Neural cell (in vitro differentiated cells): ENCODE data around the gene KIAA1614. TPM values are rescaled to one million over a fixed set of nuclear protein-coding genes. Genes with fewer than 3 reads are reported as not detected.
A peak's percentile ranks its signal among the peaks of the same experiment; 100 is the strongest.

Source experiments
- H2AFZ ChIP-seq: fragments of 200-600, 300-800 bp; sonication (generic), shearing (Covaris generic); 2 replicates; pipeline ENCODE4 v1.6.0; 2014; ENCODE audit warnings: low read depth, mild to moderate bottlenecking, antibody characterized with exemption, low read length, moderate library complexity
- H3F3A ChIP-seq: fragments of 200-600 bp; shearing (Covaris generic); 2 replicates; pipeline ENCODE4 v1.6.1; 2016; ENCODE audit warnings: mild to moderate bottlenecking, moderate library complexity, mixed read lengths, antibody characterized with exemption, low read length; ENCODE audit not compliant: insufficient read depth, poor library complexity, severe bottlenecking
- H3K27ac ChIP-seq: fragments of 200-600, 300-800 bp; sonication (generic), shearing (Covaris generic); 2 replicates; pipeline ENCODE4 v1.5.1; 2014; ENCODE audit warnings: mild to moderate bottlenecking, low read length, moderate library complexity
- H3K27me3 ChIP-seq: fragments of 300-800, 200-600 bp; sonication (generic), shearing (Covaris generic); 2 replicates; pipeline ENCODE4 v1.6.0; 2014; ENCODE audit warnings: mild to moderate bottlenecking, low read depth, low read length, moderate library complexity; ENCODE audit not compliant: insufficient read depth
- H3K36me3 ChIP-seq: fragments of 300-800, 200-600 bp; sonication (generic), shearing (Covaris generic); 2 replicates; pipeline ENCODE4 v1.5.1; 2014; ENCODE audit warnings: mild to moderate bottlenecking, antibody characterized with exemption, low read length, moderate library complexity; ENCODE audit not compliant: insufficient read depth
- H3K4me2 ChIP-seq: fragments of 300-800, 200-600 bp; sonication (generic), shearing (Covaris generic); 2 replicates; pipeline ENCODE4 v1.6.0; 2014; ENCODE audit warnings: mild to moderate bottlenecking, low read length
- H3K4me3 ChIP-seq: fragments of 300-800, 200-600 bp; sonication (generic), shearing (Covaris generic); 2 replicates; pipeline ENCODE4 v1.5.1; 2014; ENCODE audit warnings: mild to moderate bottlenecking, low read length, moderate library complexity
- H3K79me2 ChIP-seq: fragments of 200-600 bp; shearing (Covaris generic); replicated peaks from 2 replicates; pipeline ENCODE4 v1.6.0; 2014; ENCODE audit warnings: mild to moderate bottlenecking, low read length, moderate library complexity; ENCODE audit not compliant: insufficient read depth
- H3K9ac ChIP-seq: fragments of 300-800, 200-600 bp; sonication (generic), shearing (Covaris generic); 2 replicates; pipeline ENCODE4 v1.6.1; 2016; ENCODE audit warnings: mild to moderate bottlenecking, low read length, mixed read lengths
- H3K9me2 ChIP-seq: fragments of 200-600 bp; shearing (Covaris generic); 2 replicates; pipeline ENCODE4 v1.6.1; 2016; ENCODE audit warnings: mild to moderate bottlenecking, low read length, mixed read lengths; ENCODE audit not compliant: insufficient read depth
- H3K9me3 ChIP-seq: fragments of 200-600, 300-800 bp; sonication (generic), shearing (Covaris generic); 2 replicates; pipeline ENCODE4 v1.6.1; 2016; ENCODE audit warnings: mild to moderate bottlenecking, mixed run types, low read length, moderate library complexity, mixed read lengths
- H4K20me1 ChIP-seq: fragments of 200-600 bp; shearing (Covaris generic); 2 replicates; pipeline ENCODE4 v1.6.1; 2016; ENCODE audit warnings: mild to moderate bottlenecking, mixed run types; ENCODE audit not compliant: insufficient read depth
- EP300 ChIP-seq: fragments of 450-650 bp; conservative IDR thresholded peaks from 2 replicates; pipeline ENCODE4 v1.6.1; 2014; ENCODE audit warnings: antibody characterized with exemption, mild to moderate bottlenecking, moderate library complexity; ENCODE audit not compliant: poor library complexity, severe bottlenecking
- EZH2 ChIP-seq: fragments of 200-600, 300-800 bp; shearing (Covaris generic), sonication (generic); IDR thresholded peaks from 2 replicates; pipeline ENCODE4 v1.6.1; 2014; ENCODE audit warnings: antibody characterized with exemption, low read length, borderline replicate concordance, mild to moderate bottlenecking; ENCODE audit not compliant: insufficient read depth, poor library complexity, severe bottlenecking
- MXI1 ChIP-seq: fragments of 450-650 bp; conservative IDR thresholded peaks from 2 replicates; pipeline ENCODE4 v1.6.1; 2014; ENCODE audit warnings: antibody characterized with exemption, mild to moderate bottlenecking; ENCODE audit not compliant: poor library complexity, severe bottlenecking
- POLR2AphosphoS5 ChIP-seq: IDR thresholded peaks from 2 replicates; pipeline ENCODE4 v1.6.1; 2012
- RAD21 ChIP-seq: fragments of 450-650 bp; conservative IDR thresholded peaks from 2 replicates; pipeline ENCODE4 v1.6.1; 2014; ENCODE audit warnings: antibody characterized with exemption, mild to moderate bottlenecking, moderate library complexity
- SMC3 ChIP-seq: fragments of 450-650 bp; conservative IDR thresholded peaks from 2 replicates; pipeline ENCODE4 v1.6.1; 2014; ENCODE audit warnings: antibody characterized with exemption, mild to moderate bottlenecking, moderate library complexity; ENCODE audit not compliant: poor library complexity
- TAF1 ChIP-seq: IDR thresholded peaks from 2 replicates; pipeline ENCODE4 v1.6.1; 2012; ENCODE audit warnings: low read depth
- polyA plus RNA-seq: library from polyadenylated mRNA; depleted of rRNA; stranded (reverse); fragments of >200 nt; gene quantifications from 2 replicates; pipeline ENCODE4 v1.2.3, GENCODE V29; 2014
- TF ChIP-seq, protein P1 (sequence below): IDR thresholded peaks from 2 replicates; pipeline ENCODE4 v1.6.1; 2012; ENCODE audit warnings: borderline replicate concordance
- TF ChIP-seq, protein P2 (sequence below): fragments of 450-650 bp; IDR thresholded peaks from 2 replicates; pipeline ENCODE4 v1.5.1; 2014; ENCODE audit warnings: antibody characterized with exemption, mild to moderate bottlenecking, moderate library complexity; ENCODE audit not compliant: poor library complexity, severe bottlenecking

The KIAA1614 gene
- polyA plus RNA-seq, 1 donor from 2014 or later, result 0.50 TPM

DNA sequence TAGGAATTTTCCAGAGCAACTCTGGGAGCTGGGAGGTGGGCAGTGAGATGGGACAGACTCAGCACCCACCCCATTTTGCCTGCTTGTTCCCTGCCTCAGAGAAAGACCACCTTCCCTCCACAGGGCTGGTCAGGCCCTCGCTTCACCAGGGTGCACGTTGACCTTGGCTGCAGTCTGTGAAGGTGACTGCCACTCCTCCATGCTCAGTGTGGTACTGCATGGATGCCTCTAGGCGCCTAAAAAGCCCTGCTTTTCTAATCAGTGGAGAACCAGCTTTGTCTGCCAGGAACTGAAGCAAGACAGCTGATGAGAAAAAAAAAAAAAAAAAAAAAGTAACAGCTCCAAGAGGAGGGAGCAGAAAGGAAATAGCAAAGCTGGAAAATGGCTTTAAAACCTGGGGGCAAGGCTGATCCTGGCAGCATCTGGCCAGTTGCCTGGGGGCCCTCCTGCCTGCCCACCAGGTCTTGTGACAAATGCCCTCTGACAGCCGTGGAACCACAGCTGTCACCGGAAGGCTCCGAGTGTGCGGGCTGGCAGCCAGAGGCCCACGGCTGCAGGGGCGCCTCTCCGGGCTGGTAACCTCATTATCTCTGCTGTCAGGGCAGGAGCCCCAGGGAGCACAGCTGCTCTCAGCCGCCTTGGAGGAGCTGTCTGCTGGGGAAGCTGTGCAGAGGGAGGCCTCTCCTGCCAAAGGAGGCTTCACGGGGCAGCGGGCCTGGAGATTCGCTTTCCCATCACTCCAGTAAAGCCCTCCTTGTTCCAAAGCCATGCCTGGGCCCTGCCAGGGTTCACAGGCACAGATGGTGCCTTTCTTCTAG is 13.7 kb downstream of the KIAA1614 start:
- H4K20me1 ChIP-seq, result no peaks in the 10 kb centered on the region
- no peak overlapping the region for H2AFZ ChIP-seq
- no peaks in the 10 kb centered on the region for H3K9me3 ChIP-seq
- H3F3A ChIP-seq, result peaks cover 4% of the 10 kb centered on the region
- H3K4me3 ChIP-seq, result peak overlapping the region; percentile 56
- H3K36me3 ChIP-seq, result no peaks in the 10 kb centered on the region
- no peaks in the 10 kb centered on the region for H3K27me3 ChIP-seq
- H3K9ac ChIP-seq, result peak overlapping the region; percentile 81
- no peaks in the 10 kb centered on the region for H3K79me2 ChIP-seq
- no peaks in the 10 kb centered on the region for H3K9me2 ChIP-seq
- TF ChIP-seq SMC3, result peak; percentile 60
- TF ChIP-seq RAD21, result peak; percentile 50
- TF ChIP-seq TAF1, result peak; percentile 69
- no peak for TF ChIP-seq MXI1
- TF ChIP-seq, protein P1, sequence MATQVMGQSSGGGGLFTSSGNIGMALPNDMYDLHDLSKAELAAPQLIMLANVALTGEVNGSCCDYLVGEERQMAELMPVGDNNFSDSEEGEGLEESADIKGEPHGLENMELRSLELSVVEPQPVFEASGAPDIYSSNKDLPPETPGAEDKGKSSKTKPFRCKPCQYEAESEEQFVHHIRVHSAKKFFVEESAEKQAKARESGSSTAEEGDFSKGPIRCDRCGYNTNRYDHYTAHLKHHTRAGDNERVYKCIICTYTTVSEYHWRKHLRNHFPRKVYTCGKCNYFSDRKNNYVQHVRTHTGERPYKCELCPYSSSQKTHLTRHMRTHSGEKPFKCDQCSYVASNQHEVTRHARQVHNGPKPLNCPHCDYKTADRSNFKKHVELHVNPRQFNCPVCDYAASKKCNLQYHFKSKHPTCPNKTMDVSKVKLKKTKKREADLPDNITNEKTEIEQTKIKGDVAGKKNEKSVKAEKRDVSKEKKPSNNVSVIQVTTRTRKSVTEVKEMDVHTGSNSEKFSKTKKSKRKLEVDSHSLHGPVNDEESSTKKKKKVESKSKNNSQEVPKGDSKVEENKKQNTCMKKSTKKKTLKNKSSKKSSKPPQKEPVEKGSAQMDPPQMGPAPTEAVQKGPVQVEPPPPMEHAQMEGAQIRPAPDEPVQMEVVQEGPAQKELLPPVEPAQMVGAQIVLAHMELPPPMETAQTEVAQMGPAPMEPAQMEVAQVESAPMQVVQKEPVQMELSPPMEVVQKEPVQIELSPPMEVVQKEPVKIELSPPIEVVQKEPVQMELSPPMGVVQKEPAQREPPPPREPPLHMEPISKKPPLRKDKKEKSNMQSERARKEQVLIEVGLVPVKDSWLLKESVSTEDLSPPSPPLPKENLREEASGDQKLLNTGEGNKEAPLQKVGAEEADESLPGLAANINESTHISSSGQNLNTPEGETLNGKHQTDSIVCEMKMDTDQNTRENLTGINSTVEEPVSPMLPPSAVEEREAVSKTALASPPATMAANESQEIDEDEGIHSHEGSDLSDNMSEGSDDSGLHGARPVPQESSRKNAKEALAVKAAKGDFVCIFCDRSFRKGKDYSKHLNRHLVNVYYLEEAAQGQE, result peak; percentile 70
- TF ChIP-seq, protein P2, sequence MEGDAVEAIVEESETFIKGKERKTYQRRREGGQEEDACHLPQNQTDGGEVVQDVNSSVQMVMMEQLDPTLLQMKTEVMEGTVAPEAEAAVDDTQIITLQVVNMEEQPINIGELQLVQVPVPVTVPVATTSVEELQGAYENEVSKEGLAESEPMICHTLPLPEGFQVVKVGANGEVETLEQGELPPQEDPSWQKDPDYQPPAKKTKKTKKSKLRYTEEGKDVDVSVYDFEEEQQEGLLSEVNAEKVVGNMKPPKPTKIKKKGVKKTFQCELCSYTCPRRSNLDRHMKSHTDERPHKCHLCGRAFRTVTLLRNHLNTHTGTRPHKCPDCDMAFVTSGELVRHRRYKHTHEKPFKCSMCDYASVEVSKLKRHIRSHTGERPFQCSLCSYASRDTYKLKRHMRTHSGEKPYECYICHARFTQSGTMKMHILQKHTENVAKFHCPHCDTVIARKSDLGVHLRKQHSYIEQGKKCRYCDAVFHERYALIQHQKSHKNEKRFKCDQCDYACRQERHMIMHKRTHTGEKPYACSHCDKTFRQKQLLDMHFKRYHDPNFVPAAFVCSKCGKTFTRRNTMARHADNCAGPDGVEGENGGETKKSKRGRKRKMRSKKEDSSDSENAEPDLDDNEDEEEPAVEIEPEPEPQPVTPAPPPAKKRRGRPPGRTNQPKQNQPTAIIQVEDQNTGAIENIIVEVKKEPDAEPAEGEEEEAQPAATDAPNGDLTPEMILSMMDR, result peak; percentile 32
- no peak for TF ChIP-seq EZH2
- peak; percentile 75 for TF ChIP-seq POLR2AphosphoS5
- TF ChIP-seq EP300, result peak; percentile 87
- H3K27ac ChIP-seq, result peak overlapping the region; percentile 99
- peak overlapping the region; percentile 50 for H3K4me2 ChIP-seq

DNA sequence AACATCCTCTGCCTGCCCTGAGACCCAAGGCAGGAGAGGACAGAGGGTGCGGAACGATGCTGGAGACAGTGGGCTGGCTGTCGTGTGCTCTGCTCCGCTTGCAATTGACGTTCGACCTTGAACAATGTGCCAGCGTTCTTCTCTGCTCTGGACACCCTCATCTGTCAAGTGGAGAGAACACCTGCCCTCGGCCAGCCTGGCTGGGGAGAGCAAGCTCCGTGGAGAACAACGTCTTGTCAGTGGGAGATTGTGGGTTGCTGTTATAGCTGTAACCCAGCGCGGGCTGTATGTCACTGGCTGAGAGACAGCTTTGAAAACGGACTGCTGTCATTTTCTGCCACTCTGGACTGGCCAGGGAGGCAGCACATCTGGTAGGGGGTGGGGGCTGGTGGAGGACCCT is 14.7 kb downstream of the KIAA1614 start:
- Histone ChIP-seq H3F3A (peaks cover 4% of the 10 kb centered on the region), H3K27me3 (no peaks in the 10 kb centered on the region), H3K27ac (peak overlapping the region; percentile 99), H3K9ac (peak overlapping the region; percentile 81), H3K79me2 (no peaks in the 10 kb centered on the region), H4K20me1 (no peaks in the 10 kb centered on the region), H3K4me3 (peak overlapping the region; percentile 56), H3K4me2 (no peak overlapping the region), H3K9me2 (no peaks in the 10 kb centered on the region), H3K36me3 (no peaks in the 10 kb centered on the region), H2AFZ (peak overlapping the region; percentile 1), H3K9me3 (no peaks in the 10 kb centered on the region)
- TF ChIP-seq POLR2AphosphoS5, result peak; percentile 11
- TF ChIP-seq, protein P2, result no peak
